DMS153 treated with DMSO at 0.1 percent for 48 hours (cell line): ENCODE data around the gene DPCD.
"Not testable (repeated sequence)": the region's sequence is repeated elsewhere in the genome, so short reads cannot be mapped to it uniquely, and the experiment has no call there.

Experiments used
- DNase-seq: peaks from one replicate; lab custom pipeline; 2025; ENCODE audit not compliant: unreplicated experiment; lab: John Stamatoyannopoulos, UW

Gene DPCD

GRCh38 chr10:101617102-101617823 lies 29.1 kb downstream of the DPCD start:
- DNase-seq = no peak

DNA sequence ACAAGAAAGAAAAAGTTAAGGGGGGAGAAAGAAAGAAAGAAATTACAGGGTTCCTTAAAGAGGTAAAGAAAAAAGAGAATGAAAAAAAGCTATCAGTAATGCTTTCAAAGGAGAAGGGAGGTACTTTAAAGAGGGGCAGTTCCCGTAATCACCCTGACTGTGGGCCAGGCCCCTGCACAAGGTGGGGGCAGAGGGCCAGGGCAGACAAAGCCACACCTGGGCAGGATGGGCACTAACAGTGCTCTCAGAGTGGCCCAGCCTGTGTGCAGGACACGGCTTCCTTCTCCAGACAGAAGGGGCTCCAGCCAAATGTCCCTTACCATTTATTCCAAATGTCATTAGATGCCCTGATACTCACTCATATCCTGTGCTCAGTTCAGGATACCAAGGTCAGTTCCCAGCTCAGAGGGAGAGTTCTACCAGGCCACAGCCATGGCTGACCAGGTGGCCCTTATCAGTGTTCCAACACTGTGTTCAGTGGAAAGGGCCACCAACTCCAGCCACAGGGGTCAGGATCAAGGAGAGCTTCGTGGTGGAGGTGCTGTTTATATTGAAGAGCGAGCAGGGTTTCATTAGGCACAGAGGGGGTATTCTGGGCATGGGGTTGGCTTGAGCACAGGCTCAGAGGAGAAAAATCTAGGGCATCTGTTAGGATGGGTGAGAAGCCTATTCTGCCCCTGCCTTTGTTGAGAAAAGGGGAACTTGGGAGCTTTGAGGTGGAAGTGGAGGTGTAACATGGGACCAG lies 29.9 kb downstream of the DPCD start:
- DNase-seq = no peak

DNA sequence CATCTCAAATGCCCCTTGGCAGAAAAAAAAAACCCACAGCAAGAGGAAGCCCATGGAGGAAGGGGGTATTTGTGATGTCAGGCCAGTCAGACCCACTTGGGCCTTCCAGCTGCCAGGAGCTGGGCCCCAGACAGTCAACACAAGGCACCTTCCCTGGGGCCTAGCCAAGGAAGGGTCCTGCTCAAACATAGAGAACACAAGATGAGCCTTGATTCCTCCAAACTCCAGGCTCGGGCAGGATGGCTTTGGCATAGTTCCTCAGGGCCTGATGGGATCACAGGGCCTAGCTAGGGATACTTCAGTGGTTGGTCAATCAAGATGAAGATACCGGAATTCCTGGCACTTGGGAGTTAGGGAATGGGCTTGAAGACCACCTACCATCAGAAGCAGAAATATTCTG lies 30.8 kb downstream of the DPCD start:
- DNase-seq = no peak

DNA sequence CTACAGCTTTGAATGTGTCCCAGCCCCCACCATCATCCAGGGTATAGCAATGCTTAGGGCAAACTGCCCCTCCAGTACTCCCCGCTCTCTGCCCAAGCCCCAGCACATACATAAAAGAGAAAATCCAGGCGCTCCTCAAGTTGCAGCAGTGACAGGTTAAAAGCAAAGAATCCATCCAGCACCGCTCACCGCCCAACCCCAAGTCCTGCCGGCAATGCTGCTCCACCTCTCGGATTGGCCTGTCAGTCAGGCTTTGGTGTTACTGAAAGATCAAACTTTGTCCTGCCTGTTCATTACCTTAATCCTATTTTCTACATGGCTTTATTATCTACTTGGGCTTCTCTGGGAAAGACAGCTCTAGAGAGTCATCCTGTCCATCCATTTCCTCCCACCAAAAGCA lies 31.9 kb downstream of the DPCD start:
- no peak for DNase-seq

GRCh38 chr10:101623528-101623927 lies 35.4 kb downstream of the DPCD start:
- no peak for DNase-seq

DNA sequence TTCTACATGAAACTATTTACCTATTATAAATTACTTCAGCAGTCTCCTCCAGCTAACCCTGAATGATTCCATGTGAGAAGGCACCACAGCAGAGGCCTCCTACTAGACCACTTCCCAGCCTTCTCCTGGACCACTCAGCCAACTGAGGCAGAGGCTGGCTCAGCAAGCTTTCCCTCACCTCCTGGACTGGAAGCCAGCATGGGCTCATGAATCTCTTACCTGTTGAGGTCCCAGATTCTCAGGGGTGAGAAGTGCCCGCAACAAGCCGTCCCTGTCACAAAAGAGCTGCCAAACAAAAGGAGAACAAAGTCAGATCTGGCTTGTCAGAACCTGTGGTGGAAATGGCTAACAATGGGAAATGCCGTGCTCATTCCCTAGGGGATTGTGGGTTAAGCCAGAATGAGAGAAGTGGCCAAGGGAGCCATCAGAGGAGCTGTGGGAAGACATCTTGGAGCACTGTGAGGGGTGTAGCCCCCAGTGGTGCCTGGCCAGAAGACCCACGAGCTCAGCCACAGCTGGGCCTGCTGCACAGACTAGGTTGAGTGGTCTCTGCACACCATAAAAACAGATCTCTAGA lies 36.5 kb downstream of the DPCD start:
- no peak for DNase-seq

DNA sequence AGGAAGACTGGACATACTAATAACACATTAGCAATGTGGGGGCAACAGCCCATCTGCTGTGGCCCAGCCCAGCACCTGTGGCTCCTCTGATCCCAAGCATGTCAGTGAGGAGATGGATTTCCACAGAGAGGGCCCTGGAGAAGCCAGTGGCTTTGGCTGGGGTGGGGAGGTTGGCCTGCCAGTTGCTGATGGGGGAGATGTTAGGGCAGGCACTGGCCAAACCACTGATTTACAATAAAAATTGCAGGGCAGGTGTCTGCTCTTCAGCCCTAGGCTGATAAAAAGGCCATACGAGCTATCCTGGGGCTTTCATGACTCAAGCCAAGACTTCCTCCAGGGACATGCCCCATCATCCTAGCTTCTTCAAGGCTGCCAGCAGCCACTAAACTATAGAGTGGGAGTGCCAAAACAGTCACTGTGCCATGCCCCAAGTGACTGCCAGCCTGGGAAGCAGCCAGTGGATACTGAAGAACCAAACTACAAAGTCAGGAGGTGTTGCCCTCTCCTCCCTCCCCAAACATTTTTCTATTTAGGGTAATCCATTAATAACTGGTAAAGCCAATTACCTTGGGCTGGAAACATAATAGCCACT lies 37.8 kb downstream of the DPCD start:
- DNase-seq = no peak

DNA sequence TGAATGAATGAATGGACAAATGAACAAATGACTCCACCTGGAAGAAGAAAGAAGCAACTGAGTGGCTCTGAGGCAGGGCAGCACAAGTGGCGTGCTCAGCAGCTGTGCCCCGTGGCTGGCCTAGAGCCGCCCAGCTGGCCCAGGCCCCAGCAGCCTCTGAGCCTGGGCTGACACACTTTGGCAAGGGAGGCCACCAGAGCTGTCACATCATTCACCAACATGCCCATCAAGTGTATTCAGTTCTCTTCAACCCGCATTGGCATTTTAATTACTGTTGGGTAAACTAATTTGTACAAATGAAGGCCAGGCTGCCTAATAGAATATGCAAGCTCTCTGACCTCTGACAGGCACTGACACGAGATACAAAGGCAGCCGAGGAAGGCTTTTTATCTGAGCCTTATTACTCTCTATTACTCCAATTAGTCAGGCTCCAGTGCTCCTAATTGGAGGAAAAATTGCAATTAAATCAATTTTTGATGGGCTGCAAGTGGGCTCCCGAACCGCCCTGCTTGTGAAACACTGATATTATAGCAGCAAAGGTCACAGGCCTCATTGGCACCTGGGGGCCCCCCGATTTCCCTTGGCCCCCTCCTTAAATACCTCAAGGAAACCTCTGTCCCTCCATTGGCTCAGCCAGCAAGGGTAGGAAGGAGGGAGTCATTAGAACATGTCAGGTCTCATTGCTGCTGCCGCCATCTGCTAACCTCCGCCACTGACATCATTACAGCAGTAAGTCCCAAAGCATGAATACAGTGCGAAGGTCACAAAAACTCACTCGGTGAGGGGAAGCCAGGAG lies 41.9 kb downstream of the DPCD start:
- DNase-seq = no peak

DNA sequence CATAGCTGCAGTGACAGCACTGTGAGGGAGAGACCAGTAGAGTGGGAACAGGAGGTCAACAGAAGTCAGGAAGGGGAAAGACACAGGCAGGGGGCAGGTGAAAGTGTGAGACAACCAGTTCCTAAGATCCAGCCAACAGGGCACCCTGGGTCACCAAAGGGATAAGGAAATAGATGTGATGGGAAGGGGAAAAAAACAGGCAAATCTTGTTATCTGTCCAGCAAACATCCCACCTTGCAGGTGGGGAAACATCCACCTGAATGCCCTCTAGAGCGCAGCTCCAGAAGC lies 42.5 kb downstream of the DPCD start:
- DNase-seq = no peak

DNA sequence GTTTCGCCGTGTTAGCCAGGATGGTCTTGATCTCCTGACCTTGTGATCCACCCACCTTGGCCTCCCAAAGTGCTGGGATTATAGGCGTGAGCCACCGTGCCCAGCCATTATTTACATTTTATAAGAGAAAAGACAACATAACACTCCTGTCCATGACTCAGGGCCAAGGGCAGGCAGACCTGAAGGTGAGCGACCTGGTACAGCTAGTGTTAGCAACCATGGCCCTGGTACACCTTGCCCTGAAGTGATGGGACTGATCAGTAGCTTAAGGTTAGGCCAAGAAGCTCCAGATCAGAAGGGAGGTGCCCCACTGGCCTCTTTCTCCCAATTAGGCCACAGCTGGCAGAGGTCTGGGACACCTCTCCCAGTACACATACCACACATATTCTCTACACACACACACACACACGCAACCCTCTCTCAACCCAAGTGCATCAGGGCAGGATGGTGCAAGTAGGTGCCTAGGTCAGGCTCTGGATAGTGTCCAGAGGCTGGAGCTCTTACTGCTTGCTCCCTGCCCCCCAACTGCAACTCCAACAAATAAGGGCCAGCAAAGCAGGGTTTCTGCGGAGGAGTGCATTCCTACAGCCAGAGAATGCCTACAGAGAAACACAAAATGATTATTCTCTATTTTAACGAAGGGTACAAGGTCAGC lies 43.8 kb downstream of the DPCD start:
- DNase-seq = no peak

DNA sequence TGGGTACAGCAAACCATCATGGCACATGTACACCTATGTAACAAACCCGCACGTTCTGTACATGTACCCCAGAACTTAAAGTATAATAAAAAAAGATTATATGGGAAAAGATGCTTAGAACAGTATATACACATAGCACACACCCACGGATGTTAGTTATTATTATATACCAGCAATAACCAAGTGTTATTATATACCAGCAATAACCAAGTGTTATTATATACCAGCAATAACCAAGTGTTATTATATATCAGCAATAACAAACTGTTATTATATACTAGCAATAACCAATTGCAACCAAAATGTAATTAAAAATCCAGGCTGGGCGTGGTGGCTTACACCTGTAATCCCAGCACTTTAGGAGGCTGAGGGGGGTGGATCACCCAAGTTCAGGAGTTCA lies 45.4 kb downstream of the DPCD start:
- DNase-seq = not testable (repeated sequence)

DNA sequence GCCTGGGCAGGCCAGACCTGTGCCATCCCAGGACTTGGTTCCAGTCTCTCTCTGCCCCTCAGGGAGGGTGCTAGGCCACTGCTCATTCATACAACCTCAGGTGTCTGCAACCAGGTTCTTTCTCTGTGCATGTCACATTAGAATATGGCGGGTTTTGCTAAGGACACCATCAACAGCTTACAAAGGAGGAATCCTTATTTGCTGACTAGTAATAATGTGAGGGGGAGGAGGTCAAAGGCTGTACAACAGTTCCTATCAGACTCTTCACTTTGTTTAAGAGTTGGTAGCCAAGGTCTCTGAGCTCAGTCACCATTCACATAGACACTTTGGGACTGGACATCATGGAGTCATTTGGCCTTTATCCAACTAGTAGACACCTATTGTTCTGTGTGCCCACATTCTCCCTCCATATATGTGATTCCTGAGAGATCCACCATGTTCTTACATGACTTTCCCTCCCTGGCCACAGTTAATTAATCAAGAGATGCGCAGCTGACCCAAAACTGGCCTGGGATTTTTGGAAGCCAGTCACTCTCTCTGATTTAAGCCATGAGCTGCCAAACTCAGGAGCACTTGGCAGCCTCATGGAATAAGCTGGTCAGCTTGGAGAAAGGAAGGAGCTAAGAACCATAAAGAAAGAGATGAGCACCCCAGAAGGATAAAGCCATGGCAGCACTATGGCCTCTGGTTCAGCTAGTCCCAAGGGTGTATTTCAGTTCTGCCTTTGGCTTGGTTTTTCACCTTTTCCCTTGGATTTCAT lies 51.2 kb downstream of the DPCD start:
- DNase-seq = no peak

- DNase-seq = no peak
Observed at GRCh38 chr10:101643546-101643945, 55.4 kb downstream of the DPCD start.

GRCh38 chr10:101644002-101644401 lies 55.9 kb downstream of the DPCD start:
- DNase-seq = no peak

DNA sequence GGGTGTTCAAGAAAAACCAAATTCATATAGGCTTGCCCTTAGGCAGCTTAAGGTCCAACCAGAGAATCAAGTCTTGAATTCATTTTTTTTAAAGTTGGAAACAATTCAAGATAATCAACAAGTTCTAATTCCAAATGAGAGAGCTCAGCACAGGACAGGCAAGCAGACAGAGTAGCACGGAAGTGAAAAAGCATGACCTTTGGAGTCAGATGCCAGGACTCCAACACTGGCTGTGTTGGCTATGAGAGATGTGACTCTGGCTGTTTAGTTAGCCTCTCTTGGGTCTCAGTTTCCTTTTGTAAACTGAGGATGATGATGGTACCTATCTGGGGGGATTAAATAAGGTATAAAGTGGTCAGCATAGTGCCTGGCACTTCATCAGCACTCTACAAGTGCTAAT lies 57.5 kb downstream of the DPCD start:
- no peak for DNase-seq

- no peak for DNase-seq
Observed at GRCh38 chr10:101646364-101646763, 58.2 kb downstream of the DPCD start.

DNA sequence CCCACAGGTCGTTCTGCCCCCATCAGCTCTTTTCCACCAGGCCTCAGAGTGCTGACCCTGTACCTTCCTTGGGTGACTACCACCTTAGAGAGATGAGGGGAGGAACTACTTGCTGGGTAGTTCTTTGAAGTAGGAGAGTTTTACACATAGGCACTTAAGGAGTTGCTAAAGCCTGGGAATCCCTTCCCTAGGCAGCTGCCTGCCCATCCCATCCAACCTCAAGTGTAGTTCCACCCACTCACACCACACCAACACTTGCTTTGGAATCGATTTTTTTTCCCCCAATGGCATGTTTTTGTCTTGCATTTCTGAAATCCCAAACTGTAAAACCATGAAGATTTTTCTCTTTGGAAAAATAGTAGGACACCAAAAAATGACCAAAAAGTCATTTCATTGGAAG lies 59.1 kb downstream of the DPCD start:
- no peak for DNase-seq

DNA sequence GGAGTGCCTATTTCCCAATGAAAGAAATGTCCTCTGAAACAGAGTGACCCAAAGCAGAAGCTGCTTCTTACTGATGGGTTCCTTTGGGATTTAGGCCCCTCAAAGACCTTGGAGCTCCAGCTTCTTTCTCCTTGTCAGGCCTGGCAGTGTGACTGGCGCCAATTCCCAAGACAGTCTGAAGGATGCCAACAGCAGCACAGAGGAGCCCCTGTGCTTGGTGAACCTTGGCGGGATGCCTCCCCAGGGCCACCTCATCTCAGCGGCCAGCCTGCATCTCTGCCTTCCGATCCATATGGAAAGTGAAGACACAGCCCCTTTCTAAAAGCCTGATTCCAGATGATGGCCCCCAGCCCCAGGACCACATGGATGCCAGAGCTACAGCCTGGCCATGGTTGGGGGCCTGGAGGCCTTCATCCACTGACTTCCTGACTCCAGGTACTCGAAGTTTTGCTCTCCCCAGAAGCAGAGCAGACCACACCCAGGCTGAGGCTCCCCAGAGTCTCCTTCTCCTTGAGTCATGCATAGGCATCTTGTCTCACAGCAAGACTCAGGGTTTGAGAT lies 61.5 kb downstream of the DPCD start:
- no peak for DNase-seq

DNA sequence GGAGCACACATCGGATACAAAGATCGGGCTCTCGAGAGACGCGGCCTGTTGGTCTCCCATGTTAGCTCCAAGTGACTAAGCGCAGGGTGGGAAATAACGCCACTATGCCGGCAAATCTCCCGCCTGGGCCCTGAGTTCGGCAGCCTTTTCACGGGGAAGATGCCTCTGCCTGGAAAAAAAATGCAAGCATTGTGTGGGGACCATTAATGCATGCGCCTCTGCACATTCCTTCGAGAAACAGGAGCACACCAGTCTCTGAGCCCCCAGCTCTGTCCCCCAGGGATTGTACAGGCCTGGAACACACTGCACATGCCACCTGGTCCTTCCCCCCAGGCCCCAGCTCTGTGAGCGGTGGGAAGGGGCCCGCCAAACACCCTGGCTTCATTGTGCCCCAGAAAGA lies 62.7 kb downstream of the DPCD start:
- DNase-seq = no peak

- DNase-seq = no peak
Observed at GRCh38 chr10:101651336-101651735, 63.2 kb downstream of the DPCD start.
